Prostate gland (tissue), 2 donors: ENCODE results near the gene TMEM14A. TPM values are rescaled to one million over a fixed set of nuclear protein-coding genes. Genes with fewer than 3 reads are reported as not detected.
"Not testable (repeated sequence)": the region's sequence is repeated elsewhere in the genome, so short reads cannot be mapped to it uniquely, and the experiment has no call there.

Experiments used
- DNase-seq: peaks from one replicate; pipeline ENCODE4 v3.0.0-alpha.2; 2019; ENCODE audit warnings: low spot score
- H3K27ac ChIP-seq, 2 donors: fragments of 200-600 bp; sonication (generic); 2 replicates each; pipeline ENCODE4 v1.5.1; 2017 to 2019
- H3K27me3 ChIP-seq: fragments of 200-600 bp; sonication (generic); replicated peaks from 2 replicates; pipeline ENCODE4 v1.5.1; 2019; ENCODE audit not compliant: insufficient read depth
- H3K36me3 ChIP-seq, 2 donors: fragments of 200-600 bp; sonication (generic); 1 replicate in 1 of 2; 2 replicates in 1 of 2; pipeline versions ENCODE4 v1.5.1 to v1.8.1; 2017 to 2019
- H3K4me1 ChIP-seq: fragments of 200-600 bp; sonication (generic); replicated peaks from 2 replicates; pipeline ENCODE4 v1.5.1; 2019
- H3K4me3 ChIP-seq, 2 donors: fragments of 200-600 bp; sonication (generic); 2 replicates each; pipeline ENCODE4 v1.5.1; 2017 to 2019
- H3K9me3 ChIP-seq: fragments of 200-600 bp; sonication (generic); 2 replicates; pipeline ENCODE4 v1.5.1; 2017
- CTCF ChIP-seq, 4 experiments: fragments of 200-600 bp in 2 of 4; fragments of 450-650 bp in 2 of 4; sonication (generic) in 2 of 4; IDR thresholded peaks; 1 replicate in 3 of 4; 2 replicates in 1 of 4; pipeline ENCODE4 v1.5.1; 2016 to 2019; ENCODE audit warnings: antibody characterized with exemption in 4 of 4, mild to moderate bottlenecking in 2 of 4, moderate library complexity in 2 of 4
- POLR2A ChIP-seq: fragments of 450-650 bp; IDR thresholded peaks from one replicate; pipeline ENCODE4 v1.6.1; 2016; ENCODE audit warnings: antibody characterized with exemption, mild to moderate bottlenecking
- POLR2AphosphoS5 ChIP-seq: sonication (generic); formaldehyde crosslinking; IDR thresholded peaks from one replicate; pipeline ENCODE4 v1.6.1; 2017; ENCODE audit warnings: antibody characterized with exemption
- WGBS: methylation state at CpG from one replicate; pipeline ENCODE4 v1.1.5; 2018; 5-methylcytosine and 5-hydroxymethylcytosine counted together
- intact Hi-C: fragments of 100-400 bp; cut with DNase I; formaldehyde crosslinking; loops from one replicate; pipeline ENCODE4 v1.14.2; 2022
- total RNA-seq, 2 donors: library from RNA; depleted of rRNA; stranded (reverse); fragments of >200 nt; gene quantifications; one replicate each; pipeline ENCODE4 v1.1.0, GENCODE V29; 2016

Gene TMEM14A
- total RNA-seq, 2 donors from 2014 or later: 55.6 to 56.4 TPM

GRCh38 chr6:52697903-52698302 is 27.0 kb downstream of the TMEM14A start:
- no peaks in the 10 kb centered on the region for H3K36me3 ChIP-seq
- H3K9me3 ChIP-seq: no peaks in the 10 kb centered on the region
- 93% methylated on average over 2 of the region's 2 CpGs for WGBS
- H3K27me3 ChIP-seq: no peaks in the 10 kb centered on the region
- intact Hi-C loops: no loop called here
- no peak overlapping the region for H3K27ac ChIP-seq
- TF ChIP-seq CTCF (IDR thresholded peaks at IDR 0.05) (no peak), POLR2AphosphoS5 (no peak), POLR2A (no peak)
- H3K4me3 ChIP-seq: no peak overlapping the region
- no peaks in the 10 kb centered on the region for H3K4me1 ChIP-seq
- no peak for DNase-seq

- no peak overlapping the region for H3K27ac ChIP-seq
These were observed 33.1 kb downstream of the TMEM14A start for GRCh38 chr6:52704060-52704459.

GRCh38 chr6:52704781-52705502 is 34.0 kb downstream of the TMEM14A start:
- H3K36me3 ChIP-seq, H3K4me1 ChIP-seq, intact Hi-C loops, DNase-seq, H3K27ac ChIP-seq, H3K4me3 ChIP-seq, H3K9me3 ChIP-seq, H3K27me3 ChIP-seq: not testable (repeated sequence)
- WGBS: 95% methylated on average over 6 of the region's 6 CpGs

More at GRCh38 chr6:52704060-52704459, 33.1 kb downstream of the TMEM14A start:
- no peaks in the 10 kb centered on the region for H3K9me3 ChIP-seq
- no peaks in the 10 kb centered on the region for H3K27me3 ChIP-seq
- no peak for DNase-seq
- no peak overlapping the region for H3K4me3 ChIP-seq
- H3K36me3 ChIP-seq: no peaks in the 10 kb centered on the region
- TF ChIP-seq POLR2A (no peak), POLR2AphosphoS5 (no peak), CTCF (IDR thresholded peaks at IDR 0.05) (no peak)
- H3K4me1 ChIP-seq: no peaks in the 10 kb centered on the region
- intact Hi-C loops: no loop called here

GRCh38 chr6:52706001-52706400 is 35.1 kb downstream of the TMEM14A start:
- intact Hi-C loops: no loop called here
- Histone ChIP-seq H3K4me1 (no peaks in the 10 kb centered on the region), H3K36me3 (no peaks in the 10 kb centered on the region), H3K4me3 (no peak overlapping the region), H3K9me3 (no peaks in the 10 kb centered on the region), H3K27me3 (no peaks in the 10 kb centered on the region), H3K27ac (no peak overlapping the region)
- TF ChIP-seq POLR2A (no peak), POLR2AphosphoS5 (no peak), CTCF (IDR thresholded peaks at IDR 0.05) (no peak)
- DNase-seq: no peak
- 82% methylated on average over 3 of the region's 3 CpGs for WGBS

GRCh38 chr6:52707963-52708680 is 37.2 kb downstream of the TMEM14A start:
- no peaks in the 10 kb centered on the region for H3K4me1 ChIP-seq
- no peaks in the 10 kb centered on the region for H3K9me3 ChIP-seq
- intact Hi-C loops: no loop called here
- TF ChIP-seq POLR2A: no peak
- no peak for TF ChIP-seq CTCF (IDR thresholded peaks at IDR 0.05)
- no peak for TF ChIP-seq POLR2AphosphoS5
- H3K36me3 ChIP-seq: no peaks in the 10 kb centered on the region
- H3K27me3 ChIP-seq: no peaks in the 10 kb centered on the region
- WGBS: 53% methylated on average over 3 of the region's 3 CpGs
- H3K4me3 ChIP-seq: no peak overlapping the region
- no peak for DNase-seq
- H3K27ac ChIP-seq: no peak overlapping the region
